GM21367 (cell line): ENCODE results near the gene MCRIP1.

Experiments used
- ATAC-seq: cut with Tn5 transposase; IDR thresholded peaks from one replicate; pipeline ENCODE4 v1.9.1; 2021; ENCODE audit not compliant: unreplicated experiment

The MCRIP1 gene, protein sequence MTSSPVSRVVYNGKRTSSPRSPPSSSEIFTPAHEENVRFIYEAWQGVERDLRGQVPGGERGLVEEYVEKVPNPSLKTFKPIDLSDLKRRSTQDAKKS

DNA sequence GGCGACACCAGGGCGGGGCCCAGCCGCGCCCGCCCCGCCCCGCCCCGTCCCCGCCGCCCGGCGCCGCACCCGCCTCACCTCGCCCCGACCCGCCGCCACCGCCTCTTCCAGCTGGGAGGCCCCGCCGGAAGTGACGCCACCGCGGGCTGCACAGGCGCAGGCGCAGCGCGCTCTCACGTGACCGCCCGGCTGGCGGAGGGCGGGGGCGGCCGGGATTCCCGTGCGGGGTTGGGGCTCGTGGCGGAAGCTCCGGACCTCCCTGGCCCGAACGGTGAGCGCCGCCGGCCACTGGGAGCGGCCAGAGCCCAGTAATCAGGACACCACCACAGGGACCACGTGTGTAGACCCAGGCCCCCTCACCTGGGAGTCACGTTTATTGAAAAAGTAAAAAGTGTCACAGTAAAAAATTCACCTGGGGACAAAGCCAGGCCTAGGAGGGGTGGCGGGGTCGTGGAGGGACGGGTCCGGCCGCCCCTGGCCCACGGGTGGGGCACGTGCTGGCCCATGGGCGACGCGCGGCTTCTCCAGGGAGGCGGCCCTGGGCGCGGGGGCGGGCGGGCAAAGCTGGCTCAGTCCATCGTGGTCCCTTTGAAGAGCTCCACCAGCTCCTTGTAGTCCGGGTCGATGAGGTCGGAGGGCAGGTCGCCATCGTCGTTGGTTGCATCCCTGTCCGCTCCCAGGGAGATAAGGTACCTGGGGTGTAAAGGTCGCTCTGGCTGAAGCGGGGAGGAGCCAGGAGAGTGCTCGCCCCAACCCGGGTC, at the start of gene MCRIP1:
MCRIP1 (minus strand) TSS at position 132 of the 761 bp plus-strand sequence. CDS start 8,785 bp downstream, outside the sequence.
- ATAC-seq: peak; percentile 56

DNA sequence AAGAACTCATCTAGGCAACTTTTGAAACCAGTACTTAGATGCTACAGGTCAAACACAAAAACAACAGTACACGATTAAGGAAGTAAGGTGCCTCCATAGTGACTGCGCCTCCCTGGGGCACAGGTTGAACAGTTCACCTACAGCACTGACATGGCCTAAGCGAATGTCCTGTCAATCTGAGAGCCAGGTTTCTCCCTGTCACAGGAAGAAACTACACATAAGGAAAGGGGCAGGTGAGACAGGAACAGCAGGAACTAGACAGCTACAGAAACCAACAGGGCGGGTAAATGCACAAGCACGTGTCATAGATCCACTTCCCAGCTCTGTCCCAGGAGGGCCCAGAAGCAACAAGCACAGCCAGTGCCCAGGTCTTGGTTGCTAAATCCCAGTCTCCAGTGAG, 46.0 kb upstream of the MCRIP1 start:
- no peak for ATAC-seq

DNA sequence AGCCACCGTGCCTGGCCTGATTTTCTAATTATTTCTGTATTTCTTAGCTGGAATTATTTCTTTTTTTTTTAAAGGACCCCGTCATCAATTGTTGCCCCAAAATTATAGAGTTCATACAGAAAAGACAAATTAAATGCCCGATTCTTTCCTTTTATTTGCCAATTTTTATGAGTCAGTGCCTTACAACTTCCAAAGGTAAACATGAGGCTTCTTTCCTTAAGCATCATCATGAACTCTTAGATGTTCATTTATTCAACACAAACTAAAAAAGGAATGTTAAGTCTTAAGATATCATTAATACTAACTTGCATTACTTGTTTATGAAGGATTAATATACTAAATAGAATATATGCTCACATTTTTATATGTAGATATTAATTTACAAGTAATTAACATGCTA, 45.2 kb upstream of the MCRIP1 start:
- no peak for ATAC-seq

DNA sequence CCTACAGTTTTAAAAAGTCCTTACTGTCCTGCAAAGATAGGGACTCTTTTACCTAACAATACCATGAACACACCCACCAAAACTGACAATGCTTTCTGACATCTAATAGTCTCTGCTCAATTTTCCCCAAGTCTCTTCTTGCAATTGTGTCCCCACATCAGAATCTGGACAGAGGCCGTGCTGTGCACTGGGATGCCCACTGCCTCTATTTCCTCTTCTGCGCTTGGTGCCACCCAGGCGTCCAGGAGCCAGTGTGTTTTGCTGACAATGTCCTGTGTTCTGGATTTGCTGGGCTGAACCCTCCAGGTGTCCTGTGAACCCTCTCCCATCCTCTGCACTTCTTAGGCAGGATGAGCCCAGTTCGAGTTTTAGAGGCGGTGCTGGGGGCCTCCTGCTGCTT, 44.5 kb upstream of the MCRIP1 start:
- ATAC-seq: no peak

DNA sequence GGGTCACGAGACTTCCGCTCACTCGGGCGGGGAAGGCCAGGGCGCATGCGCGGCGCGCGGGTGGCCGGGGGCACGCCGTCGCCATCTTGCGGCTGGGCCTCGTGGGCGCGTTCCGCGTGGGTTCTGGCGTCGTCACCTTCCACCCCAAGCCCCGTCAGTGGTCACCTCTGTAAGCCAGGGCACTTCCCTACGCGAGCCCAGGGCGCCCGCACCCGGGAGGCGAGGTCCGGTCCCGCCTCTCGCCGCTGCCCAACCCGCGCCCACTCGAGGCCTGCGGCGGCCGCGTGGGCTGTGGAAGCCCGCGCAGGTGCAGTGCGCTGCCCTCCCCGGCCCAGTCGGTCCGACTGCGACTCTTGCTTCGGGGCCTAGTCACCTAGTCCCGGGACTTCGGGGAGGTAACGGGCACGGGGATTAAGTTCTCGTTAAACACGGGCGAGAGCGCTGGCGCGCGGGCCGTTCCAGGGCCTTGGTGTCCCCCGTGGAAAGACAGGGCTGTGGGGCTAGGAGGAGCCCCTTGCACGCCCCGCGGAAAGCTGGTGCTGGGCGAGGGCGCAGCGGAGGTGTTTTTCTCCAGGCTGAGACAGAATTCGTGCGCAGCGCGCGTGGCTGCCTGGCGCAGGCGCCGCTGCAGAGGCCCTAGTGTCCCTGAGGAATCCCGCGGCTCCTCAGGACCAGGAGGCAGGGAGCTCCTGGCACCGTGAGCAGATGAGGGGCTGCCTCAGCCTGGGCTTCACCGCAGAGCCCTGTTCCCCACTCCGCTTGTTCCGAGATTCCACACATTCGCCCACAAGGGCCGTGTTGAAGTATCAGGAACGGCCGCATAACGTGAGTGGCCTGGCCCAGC, 38.5 kb upstream of the MCRIP1 start:
- ATAC-seq: peak; percentile 34

DNA sequence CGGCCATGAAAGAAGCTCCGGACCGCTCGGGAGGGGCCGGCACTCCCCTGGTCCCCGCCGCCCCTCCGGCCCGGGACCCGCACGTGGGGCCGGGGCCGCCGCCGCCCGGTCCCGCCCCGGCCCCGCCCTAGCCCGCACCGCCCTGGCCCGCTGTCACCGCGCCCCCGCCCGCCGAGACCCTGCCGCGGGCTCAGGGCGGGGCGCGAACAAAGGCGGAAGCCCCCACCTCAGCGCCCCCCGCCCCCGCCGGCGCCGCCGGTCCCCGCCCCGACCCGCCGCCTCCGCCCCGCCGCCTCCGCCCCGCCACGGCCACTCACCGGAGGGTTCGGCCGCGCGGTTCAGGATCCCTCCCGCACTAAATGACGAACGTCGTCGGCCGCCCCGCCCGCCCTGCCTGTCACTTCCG, 37.9 kb upstream of the MCRIP1 start, which contains the start of gene ARHGDIA:
ARHGDIA (minus strand) TSS at position 357 of the 406 bp plus-strand sequence. CDS start 1,407 bp downstream, outside the sequence.
- ATAC-seq: peak; percentile 1

DNA sequence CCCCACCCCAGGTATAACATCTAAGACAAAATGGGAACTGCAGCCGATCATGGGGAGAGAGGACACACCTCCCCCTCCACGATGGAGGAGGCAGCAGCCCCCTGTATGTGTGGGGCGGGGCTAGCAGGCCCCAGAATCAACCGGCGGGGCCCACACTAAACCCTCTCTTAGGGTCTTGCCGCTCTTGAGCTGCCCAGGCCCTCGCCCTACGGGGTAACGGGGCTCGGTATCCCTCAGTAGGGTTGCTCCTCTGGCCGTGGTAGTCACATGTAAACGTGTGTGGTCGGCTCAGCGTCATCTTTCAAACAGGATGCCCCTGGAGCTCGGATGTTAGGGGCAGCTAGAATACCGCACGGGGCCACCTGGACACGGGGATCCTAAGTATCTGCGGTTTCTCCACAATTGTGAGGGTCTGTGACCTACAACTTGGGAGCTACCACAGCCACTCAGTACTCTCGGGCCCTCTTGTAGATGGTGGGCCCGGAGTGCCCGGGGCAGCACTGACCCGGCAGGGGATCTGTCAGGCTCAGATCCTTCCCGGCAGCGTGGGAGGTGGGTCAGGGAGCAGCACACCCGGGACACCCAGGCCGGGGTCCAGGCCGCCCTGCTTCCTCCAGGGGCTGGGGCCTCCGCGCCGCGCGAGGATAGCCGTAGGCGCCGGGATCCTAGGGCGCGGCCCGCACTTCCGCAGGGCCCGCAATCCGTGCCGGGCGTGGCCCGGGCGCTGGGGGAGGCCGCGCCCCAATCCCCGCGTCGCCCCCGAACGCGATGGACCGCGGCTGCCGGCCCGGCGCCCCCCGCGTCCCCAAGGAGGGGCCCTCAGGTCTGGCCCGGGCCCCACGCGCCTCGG, 37.3 kb upstream of the MCRIP1 start:
- ATAC-seq: no peak

DNA sequence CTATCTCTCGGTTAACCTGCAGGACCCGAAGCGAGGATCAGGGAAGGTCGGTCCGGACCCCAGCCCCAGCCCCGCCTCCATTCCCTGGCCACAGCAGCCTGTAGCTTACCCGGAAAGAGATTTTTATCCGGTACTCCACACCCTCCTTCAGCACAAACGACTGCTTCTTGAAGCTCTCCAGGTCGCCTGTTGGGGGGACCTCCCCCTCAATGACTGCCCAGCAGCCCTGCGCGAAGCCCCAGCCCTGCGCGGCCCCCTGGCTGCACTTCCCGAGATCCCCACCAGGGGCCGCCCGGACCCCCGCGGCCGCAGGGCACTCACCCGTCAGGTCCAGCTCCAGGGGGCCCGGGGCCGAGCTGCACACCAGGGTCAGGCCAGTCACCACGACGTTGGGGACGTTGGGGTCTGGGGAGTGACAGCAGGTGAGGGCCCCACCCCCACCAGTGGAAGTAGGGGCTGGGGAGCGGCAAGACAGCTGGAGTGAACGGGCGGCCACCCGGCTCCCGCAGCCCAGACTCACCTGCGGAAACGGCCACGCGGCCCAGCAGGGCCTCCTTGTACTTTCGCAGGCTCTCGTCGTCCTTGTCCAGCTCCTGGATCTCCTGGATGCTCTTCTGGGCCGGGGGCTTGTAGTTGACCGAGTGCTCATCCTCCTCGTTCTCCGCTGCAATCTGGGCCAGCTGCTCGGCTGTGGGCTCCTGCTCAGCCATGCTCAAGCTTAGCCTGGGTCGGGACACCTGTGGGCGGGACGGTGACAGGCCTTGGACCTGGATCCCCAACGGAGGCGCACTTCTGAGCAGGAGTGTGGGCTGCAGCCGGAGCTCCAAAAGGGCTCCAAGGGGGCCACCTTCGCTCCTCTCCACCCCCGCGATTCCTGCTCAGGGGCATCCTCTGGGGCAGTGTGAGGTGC, 36.4 kb upstream of the MCRIP1 start:
- no peak for ATAC-seq

DNA sequence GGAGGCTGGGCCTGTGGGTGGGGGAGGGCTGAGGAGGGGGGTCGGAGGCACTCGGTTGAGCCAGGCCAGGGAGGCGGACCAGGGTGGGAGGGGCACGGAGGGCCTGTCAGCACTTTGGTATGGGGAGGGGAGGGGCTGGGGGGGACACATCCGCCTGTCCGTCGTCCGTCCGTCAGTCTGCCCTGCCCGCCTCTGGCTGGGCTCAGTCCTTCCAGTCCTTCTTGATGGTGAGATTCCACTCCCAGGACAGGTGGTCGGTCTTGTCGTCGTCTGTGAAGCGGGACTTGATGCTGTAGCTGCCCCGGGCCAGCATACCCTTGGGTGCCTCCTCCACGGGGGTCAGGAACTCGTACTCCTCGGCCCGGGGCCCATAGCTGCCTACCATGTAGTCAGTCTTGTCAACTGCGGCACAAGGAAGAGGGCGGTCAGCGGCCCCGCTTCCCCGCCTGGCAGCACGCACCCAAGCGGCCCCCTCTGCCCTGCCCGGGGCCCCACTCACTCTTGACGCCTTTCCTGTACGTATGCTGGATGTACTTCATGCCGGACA, 35.7 kb upstream of the MCRIP1 start:
- no peak for ATAC-seq

DNA sequence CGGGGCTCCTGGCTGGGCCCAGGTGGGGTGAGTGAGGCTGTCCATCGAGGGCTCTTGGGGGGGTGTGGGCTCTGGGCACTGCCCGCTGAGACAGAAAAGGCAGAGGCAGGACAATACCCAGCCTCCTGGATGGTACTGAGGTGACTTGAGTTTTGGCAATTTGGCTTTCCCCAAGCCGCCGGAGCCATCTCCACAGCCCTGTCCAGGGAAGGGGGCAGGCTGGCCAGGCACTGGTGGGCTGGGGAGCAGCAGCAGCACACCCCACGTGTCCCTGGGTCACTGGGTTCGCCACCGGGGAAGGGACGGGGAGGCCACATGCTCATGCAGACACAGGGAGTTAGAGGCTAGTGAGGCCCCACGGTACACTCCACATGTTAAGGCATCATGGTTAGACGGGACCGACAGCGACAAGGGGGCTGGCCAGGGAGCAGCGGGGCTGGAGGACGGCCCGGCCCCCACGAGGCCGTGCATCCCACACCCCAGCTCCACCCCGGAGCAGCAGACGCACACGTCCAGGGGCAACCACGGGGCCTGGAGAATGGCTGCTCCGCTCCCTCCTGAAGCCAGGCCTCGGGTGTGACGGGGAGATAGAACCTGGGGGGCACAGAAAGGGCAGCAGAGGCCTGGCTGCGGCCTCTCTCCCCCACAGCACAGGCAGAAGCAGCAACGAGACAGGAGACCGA, 35.0 kb upstream of the MCRIP1 start:
- ATAC-seq: no peak

DNA sequence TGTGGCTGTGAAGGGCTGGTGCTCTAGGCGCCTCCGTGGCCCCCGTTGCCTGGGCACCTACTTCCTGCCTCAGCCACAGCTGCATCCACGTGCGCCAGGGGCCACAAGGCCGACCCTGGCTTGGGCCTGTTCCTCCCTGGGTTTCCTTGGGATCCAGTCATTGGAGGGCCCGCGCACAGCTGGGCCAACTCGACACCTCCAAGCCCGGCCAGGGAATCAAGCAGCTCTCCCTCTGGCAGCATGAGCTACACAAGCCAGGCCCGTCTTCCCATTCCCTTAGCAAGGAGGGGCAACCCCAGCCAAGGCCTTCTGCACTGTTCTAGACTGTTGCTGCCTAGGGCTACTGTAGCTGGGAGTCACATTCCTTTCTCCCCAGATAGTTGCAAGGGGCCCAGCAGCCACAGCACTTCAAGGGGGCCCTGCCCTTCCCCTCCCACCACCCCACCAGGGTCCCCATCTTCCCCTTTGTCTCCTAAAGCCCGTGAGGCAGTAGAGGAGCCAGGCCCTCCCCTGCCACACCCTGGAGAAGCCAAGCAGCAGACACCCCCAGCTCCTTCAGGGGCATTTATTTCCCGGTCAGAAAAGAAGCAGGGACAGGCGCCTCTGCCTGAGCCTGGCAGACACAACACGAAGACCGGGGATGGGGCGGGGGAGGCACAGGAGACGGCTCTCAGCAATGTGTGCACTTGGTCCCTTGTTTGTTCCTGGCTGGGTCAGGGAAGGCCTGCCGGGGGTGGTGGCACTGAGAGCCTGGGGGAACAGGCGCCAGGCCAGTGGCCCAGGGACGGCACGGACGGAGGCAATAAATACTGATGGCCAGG, 34.3 kb upstream of the MCRIP1 start:
- ATAC-seq: no peak

DNA sequence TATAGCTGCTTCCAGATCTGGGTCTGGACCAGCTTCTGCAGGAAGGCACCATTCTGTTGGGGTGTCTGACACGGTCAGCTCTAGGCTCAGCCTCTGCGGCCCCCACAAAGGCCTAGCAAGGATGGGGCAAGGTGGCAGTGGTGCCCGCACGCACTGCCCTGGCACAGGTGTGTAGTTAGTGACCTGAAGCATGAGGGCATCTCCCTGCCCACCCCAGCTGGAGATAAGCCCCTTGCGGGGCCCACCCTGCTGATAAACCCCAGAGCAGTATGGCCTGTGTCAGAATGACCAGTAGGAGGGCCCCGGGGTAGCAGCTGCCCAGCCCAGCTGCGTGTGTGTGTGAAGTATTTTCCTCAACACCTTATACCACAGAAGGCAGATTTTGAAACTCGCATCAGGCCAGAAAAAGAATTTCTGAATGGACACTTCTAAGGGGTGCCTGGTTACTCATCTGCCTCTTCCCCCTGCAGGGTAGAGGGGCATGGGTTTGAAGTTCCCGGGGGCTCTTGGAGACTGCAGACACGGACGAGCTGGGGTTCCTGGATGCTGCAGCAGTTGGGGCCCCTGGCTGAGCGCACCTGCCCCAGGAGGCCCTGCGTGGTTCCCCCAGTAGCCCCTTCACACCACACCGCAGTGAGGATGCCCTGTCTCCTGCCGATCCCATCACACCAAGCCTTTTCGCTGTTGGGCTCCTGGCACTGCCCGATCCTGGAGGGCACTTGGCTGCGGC, 33.5 kb upstream of the MCRIP1 start:
- no peak for ATAC-seq

DNA sequence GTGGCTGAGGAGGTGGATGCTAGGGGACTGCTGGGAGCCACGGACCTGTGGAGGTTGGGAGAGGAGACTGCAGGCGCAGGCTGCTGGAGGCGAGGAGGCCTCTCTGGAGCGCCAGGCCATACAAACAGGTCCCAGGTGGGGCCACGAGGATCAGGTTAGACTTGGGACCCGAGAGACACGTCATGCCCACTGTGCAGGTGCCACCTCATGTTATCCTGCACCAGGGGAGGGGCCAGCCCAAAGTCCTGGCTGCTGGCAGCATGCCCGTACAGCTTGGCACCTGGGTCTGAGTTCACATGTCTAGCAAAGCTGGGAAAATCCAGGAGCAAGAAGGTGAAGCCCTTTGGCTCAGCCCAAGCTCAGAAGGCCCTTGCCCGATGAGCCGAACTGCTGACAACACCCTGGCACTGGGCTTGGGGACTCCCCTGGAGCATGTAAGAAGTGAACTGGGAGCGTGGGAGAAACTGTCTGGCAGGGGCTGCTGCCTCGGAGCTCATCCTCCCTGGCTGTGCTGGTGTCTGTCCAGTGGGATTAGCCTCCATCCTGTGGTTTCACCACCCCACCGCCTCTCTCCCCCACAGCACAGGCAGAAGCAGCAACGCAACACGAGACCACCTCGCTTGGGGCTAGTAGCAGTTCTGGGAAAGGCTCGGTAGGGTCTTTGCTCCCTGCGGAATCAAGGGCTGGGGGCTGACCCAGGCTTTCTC, 32.8 kb upstream of the MCRIP1 start:
- ATAC-seq: no peak

DNA sequence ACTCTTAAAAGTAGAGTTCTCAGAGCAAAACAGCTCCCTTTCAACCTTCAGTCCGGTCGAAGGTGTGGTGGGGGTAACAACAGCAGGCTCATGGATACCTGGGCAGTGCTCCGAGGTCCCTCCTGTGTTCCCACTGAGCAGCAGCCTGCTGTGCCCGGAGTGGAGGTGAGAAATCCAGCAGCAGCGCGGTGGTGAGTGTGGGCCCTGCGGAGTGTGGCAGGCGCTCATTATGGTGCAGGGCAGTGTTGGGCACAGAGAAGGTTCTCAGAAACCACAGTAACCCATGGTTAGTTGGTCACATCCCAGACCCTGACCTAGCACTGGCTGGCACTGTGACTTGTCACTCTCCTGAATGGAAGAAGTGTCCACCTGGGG, 32.3 kb upstream of the MCRIP1 start:
- no peak for ATAC-seq

DNA sequence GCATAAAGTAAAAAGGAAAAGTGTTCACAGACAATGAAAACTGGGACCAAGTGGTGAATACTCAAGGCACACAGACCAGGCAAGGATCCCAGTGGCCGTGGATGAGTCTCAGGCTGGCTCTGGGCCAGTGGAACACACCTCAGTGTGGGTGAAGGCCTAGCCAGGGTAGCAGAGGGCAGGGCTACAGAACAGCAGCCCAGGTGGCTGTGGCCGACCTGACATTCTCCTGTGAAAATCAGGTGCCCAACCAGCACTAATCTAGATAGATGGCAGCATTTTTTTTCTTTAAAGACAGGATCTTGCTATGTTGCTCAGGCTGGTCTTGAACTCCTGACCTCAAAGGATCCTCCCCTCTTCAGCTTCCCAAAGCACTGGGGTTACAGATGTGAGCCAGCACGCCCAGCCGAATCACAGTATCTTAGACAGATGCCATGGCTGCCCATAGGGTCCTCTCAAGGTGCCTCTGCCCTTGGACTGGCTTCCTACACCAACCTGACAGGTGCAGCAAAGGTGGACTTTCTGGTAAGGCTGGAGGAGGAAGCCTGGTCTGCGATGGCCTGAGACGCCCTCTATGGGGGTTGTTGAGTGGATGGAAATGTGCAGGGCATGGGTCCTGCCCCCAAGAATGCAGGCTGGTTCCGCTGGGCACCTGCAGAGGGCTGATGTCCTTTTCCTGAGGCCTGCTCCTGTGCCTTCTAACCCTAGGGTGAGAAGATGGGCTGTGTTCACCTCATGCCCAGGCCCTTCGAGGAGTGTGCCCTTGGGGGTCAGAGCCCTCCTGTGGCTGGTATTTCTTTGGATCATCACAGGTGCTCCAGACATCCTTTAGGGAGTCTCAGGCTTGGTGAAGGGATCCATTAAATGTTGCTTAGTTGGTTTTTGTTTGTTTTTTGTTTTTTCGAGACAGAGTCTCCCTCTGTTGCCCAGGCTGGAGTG, 31.0 kb upstream of the MCRIP1 start:
- ATAC-seq: no peak

DNA sequence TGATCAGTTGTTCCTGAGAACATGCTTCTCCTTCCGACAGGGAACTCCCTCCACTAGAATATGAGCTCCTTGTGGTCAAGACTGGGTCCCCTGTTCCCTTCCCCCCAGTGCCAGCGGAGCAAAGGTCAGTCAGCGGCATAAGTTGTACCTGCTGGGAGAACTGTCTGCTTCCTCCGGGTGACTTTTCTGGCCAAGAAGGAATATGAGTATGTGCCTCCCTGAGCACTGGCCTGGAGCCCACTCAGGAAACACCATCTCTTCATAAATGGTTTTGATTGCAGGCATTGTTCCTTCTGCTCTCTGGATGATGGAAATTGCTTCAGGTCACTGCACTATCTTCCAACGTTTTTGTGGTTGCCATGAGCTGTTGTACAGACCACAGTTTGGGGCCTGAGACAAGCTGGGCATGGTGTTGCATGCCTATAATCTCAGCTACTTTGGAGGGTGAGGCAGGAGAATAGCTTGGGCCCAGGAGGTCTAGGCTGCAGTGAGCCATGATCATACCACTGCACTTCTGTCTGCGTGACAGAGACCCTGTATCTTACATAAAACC, 30.1 kb upstream of the MCRIP1 start:
- ATAC-seq: no peak
